T-helper 2 cell (primary cell): ENCODE measurements around the gene HCN4.
"Not testable (repeated sequence)": the region's sequence is repeated elsewhere in the genome, so short reads cannot be mapped to it uniquely, and the experiment has no call there.

ENCODE experiments used
- DNase-seq, 5 experiments: peaks; one replicate each; pipeline versions ENCODE4 v3.0.0 to v3.0.0-alpha.2; 2012 to 2022

Gene HCN4

GRCh38 chr15:73324496-73325170, 44.1 kb downstream of the HCN4 start:
- DNase-seq: no peak

- DNase-seq: no peak
Observed at GRCh38 chr15:73323956-73324355, 44.8 kb downstream of the HCN4 start.

DNA sequence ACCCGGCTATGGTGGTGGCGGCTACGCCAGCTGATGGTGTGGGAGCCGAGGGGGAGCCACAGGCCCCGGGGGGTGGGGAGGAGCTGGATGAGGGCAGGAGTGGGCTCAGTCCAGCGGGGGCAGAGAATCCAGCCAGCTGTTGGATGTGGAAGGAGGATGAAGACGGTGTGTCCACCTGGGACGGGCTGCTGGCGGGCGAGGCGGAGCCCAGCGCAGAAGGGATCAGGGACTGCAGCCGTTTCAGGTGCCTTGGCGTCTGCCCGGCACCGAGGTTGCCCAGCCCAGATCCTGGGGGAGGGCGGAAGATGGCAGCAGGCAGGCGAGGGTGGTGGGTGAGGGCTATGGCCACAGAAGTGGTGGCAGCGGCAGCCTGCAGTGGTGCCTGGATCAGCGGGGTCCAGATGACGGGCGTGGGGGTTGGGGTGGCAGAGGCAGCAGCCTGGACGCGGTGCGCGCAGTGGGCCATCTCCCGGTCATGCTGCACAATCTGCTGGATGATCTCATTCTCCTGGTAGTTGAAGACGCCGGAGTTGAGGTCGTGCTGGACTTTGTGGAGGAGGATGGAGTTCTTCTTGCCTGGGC, 45.3 kb downstream of the HCN4 start:
- DNase-seq: no peak

DNA sequence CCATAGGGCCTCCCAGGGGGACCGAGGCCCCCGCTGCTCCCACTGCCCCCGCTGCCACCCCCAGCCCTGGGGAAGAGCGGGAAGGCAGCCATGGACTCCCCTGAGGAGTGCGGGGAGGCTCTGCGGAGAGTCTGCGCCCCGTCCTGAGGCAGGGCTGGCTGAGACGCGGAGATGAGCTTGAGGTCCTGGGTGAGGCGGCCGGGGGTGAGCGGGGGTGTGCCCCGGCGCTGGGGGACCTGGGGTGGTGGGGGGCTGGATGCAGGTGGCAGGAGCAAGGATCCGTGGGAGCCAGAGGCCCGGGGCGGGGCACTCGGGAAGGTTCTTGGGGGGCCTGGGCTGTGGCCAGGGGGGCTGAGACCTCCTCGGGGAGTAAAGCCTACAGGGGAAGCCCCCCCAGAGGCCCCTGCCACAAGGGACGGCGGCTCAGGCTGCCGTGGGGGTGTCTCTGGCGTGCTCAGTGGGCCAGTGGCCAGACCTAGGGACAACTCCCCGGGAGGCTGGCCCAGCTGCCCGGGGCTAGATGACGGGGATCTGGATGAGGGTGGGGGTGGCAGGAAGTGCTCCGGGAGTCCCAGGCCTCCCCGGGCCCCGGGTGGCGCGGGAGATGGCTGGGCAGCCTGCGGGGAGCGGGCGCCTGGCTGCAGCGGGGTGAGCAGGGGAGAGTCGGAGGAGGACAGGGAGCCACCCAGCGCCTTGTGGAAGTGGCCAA, 45.9 kb downstream of the HCN4 start:
- DNase-seq: no peak

GRCh38 chr15:73321496-73322450, 47.0 kb downstream of the HCN4 start:
- DNase-seq: no peak

GRCh38 chr15:73320619-73321180, 48.1 kb downstream of the HCN4 start:
- no peak for DNase-seq

- no peak for DNase-seq
Observed at GRCh38 chr15:73319460-73320245, 49.1 kb downstream of the HCN4 start.

- DNase-seq: no peak
Observed at GRCh38 chr15:73318463-73319351, 50.1 kb downstream of the HCN4 start.

DNA sequence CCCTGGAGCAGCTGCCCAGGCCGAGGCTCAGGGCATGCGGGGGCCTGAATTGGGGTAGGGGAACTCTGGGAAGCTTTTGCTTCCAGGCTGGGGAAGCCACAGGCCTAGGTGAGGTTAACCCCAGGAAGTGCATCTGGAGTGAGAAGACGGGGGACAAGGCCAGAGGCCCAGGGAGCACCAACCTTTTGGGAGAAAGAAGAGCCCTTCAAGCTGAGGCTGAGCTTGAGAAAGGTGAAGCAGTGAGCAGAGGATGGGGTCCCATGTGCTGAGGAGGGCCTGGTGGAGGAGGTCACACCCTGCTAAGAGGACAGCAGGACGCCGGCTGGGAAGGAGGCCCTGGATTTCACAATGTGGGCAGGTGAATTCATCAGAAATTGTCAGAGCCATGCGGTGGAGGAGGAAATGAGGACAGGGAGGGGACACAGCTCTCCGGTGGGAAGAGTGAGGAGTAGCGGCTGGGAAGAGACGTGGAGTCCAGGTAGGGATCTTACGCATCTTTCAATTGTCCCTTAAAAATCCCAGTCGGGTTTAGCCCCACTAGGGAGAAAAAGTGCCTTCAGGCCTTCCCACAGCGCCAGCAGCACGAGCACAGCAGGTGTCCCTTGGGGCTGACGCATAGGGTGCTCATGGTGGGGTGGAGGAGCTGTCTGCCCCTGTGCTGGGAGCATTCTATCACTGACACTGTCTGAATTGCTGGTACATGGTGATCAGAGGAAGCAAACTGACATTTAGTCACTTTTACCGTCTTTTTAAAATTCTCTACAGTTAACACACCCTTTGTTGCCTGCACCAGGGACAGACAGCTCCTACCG, 50.9 kb downstream of the HCN4 start:
- no peak for DNase-seq

GRCh38 chr15:73313861-73314260, 54.9 kb downstream of the HCN4 start:
- no peak for DNase-seq

DNA sequence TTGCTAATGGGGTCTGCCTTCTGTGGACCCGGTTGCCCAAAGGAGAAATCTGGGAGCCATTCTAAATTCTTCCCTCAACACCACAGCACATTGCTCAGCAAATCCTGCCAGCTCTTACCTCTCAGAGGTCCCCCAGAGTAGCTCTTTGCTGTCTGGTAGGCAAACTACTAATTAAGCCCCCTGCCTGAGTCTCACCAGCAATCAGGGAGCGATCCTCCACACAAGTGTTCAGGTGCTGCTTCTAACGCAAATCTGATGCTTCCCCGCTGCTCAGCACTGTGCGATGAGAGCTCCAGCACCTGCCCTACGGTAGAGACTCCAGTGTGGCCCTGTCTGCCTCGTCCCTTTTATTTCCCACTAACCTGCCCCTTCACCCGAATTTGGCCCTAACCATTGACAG, 60.5 kb downstream of the HCN4 start:
- no peak for DNase-seq

- DNase-seq: peak in 1 of 5 experiments; percentile 59
Observed at GRCh38 chr15:73305331-73306211, 63.2 kb downstream of the HCN4 start.

GRCh38 chr15:73303636-73304035, 65.1 kb downstream of the HCN4 start:
- DNase-seq: no peak

DNA sequence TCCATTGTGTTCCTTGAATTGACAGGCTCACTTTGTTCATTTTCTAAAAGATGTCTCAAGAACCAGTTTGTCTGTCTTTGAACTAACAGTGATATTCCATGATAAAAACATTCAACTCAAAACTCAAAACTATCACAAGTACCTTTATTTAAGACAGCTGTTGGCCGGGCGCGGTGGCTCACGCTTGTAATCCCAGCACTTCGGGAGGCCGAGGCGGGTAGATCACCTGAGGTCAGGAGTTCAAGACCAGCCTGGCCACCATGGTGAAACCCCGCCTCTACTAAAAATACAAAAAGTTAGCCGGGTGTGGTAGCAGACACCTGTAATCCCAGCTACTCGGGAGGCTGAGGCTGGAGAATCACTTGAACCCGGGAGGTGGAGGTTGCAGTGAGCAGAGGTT, 68.5 kb downstream of the HCN4 start:
- DNase-seq: not testable (repeated sequence)

DNA sequence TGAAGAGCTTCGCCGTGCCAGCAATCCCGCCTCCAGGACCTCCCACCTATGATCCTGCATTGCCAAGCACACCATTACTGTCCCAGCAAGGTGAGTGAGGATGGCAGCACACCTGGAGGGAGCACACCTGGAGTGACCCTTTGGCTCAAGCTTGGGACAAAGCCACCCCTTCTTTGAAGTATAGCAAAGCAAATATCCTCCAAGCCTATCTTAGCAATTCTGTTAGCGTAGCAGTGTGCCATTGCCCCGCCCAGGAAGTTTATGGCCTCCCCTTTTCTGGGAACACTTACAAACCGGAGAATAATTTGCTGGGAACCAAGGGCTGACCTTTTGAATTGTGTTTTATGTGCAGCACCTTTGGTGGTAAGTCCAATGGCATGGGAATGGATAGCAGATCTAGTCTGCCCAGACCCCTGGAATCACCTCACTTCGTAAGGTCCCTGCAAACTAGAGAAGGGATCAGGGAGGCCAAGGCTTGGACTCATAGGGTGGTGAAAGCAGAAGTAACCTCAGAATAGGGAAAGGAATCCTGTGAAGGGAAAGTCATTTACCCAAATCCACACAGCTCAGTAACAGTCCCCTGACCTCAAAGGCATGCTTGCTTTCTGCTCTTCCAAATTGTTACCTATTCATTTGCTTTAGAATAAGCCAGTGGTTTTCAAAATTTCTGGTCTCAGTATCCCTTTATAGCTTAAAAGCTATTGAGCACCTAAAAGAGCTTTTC, 70.1 kb downstream of the HCN4 start:
- DNase-seq: no peak

- no peak for DNase-seq
Observed at GRCh38 chr15:73296609-73297353, 72.0 kb downstream of the HCN4 start.

DNA sequence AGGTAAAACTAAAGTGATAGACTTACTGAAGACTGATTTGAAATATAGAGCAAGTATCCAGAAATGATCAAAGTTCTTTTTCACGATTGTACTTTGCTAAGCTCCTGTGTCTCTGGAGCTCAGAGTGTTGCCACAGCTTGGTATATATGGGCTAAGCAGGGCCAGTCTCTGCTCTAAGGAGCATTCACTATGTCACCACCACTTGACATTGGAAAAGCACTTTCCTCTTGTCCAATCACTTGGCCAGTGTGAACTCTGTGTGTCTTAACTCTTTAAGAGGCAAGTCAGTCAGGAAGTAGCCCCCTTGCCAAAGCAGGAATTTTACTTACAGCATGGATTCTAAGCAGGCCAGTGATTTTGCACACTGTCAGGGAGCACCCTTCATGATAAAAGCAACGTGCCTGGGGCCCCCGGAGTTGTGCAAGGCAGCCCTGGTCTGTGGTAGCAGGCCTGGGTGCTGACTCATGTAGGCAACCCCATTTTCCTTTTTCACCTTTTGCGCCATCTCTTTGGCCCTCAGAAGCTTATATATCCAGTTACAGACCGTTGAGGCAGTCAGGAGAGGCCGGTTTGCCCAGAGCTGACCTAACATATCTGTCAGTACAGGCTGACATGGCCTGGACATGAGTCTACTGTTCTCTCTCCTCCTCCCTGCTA, 73.0 kb downstream of the HCN4 start:
- DNase-seq: no peak
